Activated T-cell treated with anti-CD3 and anti-CD28 coated beads for 48 hours (primary cell): ENCODE measurements around the gene LLCFC1.

Experiments used
- DNase-seq: peaks from one replicate; pipeline ENCODE4 v3.0.0-alpha.2; 2020; ENCODE audit warnings: low read depth

The LLCFC1 gene

DNA sequence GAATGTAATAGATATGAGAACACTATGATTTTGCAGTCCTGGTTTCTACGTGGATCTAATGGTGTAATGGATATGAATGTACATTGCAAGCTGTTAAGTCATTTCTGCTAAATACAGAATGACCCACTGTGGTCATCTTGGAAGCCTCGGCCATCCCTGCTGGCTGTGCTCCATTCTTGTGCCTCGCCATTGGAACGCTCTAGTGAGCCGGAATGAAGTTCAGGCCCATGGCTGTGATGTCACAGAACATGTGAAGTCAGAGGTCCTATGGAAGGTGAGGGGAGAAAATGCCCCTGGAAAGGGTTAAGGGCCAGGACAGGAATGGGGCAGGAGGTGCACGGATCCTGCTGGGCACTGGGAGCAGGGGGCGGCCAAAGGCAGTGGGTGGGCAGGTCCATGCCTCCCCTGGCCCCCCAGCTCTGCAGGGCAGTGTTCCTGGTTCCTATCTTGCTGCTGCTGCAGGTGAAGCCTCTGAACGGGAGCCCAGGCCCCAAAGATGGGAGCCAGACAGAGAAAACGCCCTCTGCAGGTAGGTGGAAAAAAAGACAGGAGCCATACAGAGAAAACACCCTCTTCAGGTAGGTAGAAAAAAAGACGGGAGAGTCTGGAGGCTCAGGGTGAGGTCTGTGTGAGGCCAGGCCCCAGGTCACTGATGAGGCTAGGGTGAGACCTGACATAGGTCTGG is at the start of gene LLCFC1:
TSS of gene LLCFC1 (plus strand) at position 259 of the 685 bp plus-strand sequence. CDS start at position 397, 138 bp downstream.
- no peak for DNase-seq

DNA sequence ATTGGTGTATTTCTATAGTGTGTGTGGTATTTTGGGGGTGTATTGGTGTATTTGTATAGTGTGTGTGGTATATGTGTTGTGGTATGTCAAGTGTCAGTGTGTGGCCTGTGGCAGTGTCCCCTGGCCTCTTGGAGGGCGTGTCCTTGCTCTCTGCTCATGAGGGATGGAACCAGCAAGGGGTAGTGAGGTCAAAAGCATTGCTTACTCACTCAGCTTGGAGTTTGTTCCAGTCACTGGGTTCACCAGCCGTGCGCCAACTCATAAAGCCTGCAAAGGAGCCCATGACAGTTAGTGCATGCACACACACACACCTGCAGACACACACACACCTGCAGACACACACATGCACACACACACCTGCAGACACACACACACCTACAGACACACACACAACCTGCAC is 49.5 kb upstream of the LLCFC1 start:
- no peak for DNase-seq

DNA sequence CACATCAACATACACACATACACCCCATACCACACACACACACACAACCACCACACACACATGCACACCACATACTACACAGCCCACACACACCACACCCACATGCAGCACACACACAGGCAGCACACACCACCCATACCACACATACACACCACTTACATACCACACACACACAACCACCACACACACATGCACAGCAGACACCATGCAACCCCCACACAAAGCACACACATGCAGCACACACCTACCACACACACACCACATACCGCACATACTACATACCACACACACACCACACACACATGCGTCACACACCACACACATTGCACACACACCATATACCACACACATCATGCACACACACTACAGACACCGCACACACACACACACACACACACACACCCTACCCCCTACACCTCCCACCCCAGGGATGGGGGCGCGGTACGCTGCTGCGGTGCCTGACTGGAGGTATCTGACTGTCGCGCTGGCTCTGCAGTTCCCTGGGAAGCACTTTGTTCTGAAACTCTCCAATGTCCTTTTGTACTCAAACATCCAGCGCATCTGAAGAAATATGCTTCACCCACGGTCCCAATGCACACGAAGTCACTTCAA is 48.3 kb upstream of the LLCFC1 start:
- DNase-seq = no peak

DNA sequence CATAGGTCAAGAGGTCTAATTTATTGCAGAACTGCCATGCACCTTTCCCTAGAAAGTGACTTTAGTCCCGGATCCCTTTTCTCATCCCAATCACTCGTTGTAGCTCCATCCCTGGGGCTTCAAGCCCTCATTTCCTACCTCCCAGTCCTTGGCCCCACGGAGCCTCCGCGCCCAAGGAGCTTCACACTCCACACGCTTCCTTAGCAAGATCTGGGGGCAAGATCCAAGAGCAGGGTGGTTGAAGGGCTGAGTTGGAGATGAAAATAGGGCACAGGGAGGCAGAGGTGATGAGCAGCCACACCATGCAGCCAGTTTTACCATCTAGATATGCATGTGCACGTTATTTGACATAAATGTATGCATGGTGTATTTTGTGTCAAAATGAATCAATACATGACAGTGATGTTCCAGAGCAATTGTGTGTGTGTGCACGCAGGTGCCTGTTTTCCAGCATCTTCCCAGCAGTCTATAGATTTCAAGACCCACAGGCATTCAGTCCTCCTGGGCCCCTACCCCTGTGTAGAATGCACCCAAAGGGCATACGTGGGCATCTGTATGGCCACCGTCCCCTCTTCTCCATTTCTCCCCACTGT is 47.7 kb upstream of the LLCFC1 start:
- no peak for DNase-seq

DNA sequence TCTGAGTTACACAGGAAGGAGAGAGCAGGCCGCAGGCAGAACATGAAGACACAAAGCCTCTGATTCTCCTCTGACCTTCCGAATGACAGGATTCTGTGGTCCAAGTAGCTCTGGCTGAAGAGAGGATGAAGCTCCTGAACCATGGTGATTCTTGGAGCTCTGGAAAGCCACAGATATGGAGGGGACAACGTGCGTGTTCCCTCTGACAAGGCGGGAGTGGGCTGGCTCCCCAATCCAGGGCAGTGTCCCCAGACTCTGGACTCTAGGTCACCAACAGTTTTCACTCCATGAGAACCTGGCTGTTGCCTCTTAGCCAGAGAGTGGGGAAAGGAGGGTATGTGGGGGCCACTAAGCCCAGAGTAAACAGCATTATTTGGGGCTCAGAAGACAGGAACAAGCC is 46.3 kb upstream of the LLCFC1 start:
- no peak for DNase-seq

DNA sequence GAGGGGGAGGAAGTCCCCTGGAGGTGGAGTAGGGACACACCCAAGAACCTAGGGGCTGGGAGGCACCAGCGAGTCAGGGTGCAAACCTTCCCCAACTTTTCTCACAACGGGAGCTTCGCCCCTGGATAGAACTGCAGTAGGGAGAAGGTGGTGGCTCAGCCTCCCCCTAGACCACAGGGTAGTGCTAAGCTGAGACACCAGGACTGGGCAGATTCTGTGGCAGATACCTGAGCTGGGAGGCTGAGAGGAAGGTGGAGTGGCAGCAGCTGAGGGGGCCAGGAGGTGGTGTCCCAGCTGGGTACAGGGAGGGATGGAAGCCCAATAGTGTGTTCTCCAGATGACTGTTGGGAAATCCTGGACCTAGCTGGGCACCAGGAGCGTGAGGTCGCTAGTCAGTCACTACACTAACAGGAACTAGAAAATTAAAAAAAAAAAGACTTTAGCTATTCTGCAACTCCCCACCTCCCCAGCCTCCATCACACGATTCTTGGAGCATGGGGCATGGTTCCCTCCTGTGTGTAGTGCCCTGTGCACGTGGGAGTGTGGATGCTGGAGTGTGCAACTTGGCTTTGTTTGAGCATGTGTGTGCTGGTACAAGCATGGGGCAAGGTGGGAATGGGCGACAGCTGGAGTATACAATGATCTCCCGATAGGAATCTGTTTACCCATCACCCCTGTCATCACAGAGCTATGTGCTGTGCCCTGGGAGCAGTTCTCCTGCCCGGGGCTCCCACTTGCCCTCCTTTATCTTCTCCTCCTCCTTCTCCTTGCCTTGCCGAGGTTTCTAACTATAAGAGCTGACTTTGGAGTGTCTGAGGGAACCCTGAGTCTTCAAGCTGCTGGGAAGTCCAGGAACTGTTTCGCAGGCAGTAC is 44.9 kb upstream of the LLCFC1 start:
- DNase-seq = no peak

DNA sequence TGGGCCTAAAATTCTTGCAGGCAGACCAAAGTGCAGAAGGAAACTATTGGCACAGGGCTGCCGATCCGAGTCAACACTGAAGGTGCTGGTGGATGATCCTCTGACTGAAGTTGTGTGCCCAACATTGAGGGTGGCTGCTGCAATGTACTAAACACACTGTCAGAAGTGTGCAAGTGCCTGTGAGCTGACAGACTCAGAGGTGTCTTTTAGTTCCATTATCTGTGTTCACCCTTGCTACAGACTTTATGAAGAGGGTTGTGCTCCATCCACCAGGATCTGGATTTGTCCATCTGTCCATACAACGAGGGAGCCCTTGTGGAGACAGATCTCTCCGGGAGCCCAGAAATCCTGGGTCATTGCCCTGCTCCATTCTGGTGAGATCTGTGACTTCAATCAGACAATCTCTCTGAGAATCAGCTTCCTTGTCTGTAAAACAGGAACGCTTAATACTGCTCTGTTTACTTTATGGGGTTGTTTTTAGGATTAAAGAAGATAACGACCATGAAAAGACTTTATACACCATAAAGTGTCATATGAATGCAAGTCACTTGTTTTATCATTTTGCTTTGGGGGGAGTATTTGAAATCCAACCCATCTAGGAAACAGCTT is 44.2 kb upstream of the LLCFC1 start:
- DNase-seq = no peak

DNA sequence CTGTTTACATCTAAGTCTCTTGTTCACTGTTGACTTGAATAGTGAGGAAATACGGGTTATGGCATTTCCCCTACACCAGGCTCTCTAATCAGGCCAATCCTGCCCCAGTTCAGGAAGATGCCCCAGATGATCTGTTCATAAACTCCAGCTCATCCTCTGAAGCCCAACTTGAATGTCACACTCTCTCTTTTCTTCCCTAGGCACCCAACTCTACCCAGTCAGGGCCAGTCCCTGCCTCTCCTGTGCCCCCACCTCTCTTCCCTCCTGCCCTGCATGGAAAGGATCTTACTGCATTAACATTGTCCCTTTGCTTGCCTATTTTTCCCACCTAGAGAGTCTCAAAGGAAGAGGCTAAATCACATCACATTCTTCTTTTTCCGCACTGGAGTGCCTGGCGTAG is 43.1 kb upstream of the LLCFC1 start:
- no peak for DNase-seq

DNA sequence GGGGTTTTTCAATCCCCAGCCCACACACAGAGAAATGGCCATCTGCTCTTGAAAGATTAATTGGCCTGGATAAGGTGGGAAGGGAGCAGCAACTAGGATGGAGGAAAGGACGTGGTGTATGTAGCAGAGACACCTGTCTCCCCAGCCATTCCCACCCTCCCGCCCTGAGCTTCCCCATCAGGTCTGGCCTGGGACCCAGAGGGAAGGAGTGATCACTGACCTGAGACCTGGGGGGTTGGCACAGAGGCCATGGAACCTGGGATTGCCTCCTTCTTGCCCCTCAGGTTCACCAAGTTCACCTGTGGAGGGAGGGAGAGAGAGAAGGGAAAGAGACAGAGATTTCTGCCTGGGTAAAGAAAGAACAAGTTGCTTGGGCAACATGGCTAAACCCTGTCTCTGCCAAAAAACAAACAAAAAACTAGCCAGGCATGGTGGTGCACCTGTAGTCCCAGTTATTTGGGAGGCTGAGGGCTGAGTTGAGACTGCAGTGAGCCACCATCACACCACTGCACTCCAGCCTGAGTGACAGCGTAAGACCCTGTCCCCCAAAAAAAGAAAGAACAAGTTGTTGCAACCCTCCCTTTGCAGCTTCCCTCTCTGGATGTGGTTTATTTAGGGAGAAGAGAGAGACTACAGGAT is 42.4 kb upstream of the LLCFC1 start:
- no peak for DNase-seq

DNA sequence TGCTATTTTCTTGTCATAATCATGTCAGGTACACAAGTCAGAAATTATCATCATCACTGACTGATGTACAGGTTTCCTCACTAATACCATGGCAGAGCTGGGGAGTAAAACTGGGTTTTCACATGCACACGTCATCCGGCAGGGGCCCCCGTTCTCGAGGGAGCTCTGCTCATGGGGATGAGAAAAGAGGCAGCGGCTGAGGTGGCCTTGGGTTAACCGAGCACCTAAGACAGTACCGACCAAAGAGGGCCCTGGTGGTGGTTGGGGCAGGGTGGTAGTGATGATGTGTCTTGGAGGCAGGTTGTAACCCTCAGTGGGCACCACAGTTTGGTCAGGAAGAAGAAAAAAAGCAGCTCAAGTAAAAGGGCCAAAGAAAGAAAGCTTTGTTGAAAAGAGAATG is 41.6 kb upstream of the LLCFC1 start:
- no peak for DNase-seq

DNA sequence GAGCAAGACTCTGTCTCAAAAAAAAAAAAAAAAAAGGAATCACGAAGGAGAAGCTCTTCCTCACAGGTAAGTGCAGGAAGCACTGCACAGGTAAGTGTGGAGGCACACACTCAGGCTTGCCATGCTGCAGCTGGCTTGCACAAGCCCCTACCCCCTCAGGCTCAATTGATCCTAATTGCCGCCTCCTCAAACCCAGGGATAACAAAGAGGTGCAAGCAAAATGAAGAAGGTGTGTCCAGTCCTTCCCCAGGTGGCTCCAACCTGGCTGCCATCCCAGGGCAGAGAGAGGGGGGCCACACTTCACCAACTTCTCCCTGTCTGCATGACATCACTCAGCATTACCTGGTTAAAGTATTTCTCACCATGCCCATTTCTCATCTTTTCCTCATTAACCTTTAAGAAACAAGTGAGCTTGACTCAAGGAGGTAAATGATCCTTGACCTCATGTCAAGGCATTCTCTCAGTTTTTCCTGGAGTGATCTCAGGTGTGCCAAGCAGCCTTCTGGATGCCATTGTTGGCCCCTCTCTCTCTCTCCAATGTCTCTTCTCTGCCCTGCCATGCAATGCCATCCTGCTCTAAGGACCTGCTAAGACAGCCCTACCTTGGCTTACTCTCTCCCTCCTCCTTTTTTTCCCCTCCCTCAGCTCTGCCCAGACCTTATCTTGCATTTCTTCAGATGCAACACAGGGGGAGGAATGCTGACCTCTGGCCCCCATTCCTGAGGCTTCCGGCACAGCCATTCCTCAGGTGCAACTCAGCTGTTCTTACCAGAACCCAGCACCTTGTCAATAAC is 40.7 kb upstream of the LLCFC1 start:
- no peak for DNase-seq

DNA sequence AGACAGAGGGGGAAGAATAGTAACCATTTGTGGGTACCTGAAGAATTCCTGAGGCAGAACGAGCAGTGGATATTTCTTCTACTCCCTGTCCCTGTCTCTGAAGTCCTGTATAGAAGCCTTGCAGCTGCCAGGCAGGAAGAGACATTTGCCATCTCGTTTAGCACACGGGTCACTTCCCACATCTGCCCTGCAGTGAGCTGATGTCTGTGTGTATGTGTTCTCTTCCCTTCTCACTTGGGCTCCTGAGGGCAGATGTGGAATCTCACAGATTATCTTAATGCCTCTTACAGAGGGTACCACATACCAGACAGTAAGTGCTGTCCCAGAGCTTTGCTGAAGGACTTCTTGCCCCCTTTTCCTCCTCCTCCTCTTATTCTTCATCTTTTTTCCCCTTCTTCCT is 39.6 kb upstream of the LLCFC1 start:
- no peak for DNase-seq

DNA sequence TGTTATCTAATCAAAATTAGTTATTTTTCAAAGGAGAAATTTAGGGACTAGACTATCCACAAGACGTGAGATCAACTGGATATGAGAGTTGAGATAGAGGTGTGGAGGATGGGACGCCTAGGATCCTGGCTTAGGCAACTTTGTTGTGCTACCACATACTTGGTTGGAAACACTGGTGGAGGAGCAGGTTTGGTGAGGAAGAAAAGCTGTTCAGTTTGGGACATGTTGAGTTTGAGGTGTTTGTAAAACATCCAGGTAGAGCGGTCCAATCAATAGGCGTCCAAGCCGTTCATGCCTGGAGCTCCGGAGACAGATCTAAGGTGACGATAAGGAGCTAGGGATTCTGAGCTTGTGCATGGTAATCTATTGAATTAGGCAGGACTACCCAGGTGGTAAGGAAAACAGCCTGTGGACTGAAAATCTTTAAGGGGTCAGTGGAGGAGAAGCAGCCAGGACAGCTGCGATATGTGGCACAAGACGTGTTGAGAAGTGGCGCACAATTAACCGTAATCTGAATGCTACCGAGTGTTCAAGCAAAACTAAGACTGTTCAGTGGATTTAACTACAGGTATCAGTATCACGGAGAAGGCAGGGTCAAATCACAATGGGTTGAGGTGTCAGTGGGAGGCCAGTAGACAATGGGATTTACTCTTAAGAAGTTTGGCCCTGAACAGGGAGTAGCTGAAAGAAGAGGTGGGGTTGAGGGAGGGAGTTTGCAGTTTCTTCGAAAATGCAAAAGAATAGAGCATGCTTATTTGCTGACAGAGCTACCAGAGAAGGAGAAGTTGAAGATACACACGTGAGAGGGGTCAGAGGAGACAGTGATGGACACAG is 37.6 kb upstream of the LLCFC1 start:
- DNase-seq = no peak

DNA sequence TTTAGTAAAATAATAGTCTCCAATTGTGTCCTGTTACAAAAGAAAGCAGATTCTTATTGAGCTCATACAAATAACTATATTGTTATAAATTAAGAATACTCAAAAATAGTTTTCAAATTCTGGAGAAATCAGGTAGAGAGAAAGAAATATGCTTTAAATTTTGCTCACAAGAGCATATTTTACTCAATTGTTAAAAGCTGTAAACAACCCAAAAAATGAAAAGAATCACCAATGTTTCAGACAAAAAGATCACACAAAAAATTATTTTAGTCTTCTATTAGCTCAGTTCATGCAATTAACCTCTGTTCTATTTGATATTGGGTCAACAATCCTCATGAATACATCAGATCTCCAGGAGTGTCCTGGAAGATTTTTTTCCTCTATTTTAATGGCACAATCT is 35.2 kb upstream of the LLCFC1 start:
- no peak for DNase-seq

DNA sequence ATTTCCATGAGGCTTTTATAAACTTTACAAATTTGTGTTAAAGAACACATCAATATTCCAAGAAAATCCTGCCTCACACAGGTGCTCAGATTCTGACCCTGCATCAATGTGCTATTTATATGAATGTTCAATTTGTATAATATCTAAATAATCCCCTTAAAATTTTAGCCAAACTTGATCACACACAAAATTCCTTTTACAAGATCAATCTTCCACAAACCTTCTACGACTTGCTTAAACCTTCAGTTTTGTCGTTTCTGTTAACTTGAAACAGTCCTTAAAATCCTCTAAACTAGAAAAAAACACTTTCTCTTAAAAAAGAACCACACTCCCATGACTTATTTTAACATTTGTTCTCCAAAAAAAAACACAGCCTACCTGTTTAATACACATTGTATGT is 33.5 kb upstream of the LLCFC1 start:
- DNase-seq = no peak

DNA sequence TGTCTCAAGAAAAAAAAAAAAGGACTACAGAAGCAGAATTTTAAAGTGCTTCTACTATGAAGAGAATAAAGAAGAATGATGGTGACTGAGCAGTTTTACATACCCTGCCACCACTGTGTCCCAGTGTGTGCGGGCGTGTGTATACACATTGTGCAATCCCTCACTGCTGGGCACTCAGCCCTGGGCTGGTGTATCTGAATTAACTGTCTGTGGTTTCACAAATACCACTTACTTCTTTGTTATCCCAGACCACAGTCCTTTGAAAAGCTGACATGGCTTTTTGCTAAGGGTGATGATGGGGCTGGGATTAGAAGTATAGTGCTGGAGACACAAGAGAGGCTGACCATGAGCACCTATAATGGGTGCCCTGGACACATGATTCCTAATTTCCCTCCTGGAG is 32.6 kb upstream of the LLCFC1 start:
- DNase-seq = no peak

DNA sequence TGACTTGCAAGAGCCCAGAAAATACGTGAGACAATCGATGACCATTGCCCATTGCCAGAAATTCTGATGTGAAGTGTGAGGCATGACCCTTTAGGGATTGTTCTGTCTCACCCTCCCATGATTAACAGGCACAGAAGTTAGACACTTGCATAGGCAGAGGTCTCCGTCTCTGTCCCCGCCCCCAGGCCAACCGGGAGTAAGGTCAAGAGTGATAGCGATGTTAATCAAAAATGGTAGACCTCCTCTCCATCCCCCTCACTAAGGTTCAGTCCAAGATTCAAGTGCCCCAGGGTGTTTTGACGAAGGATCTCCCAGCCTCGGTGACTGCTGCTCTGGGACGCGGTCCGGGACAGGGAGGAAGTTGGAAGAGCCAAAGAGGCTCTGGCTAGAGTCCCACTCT is 31.0 kb upstream of the LLCFC1 start:
- no peak for DNase-seq

DNA sequence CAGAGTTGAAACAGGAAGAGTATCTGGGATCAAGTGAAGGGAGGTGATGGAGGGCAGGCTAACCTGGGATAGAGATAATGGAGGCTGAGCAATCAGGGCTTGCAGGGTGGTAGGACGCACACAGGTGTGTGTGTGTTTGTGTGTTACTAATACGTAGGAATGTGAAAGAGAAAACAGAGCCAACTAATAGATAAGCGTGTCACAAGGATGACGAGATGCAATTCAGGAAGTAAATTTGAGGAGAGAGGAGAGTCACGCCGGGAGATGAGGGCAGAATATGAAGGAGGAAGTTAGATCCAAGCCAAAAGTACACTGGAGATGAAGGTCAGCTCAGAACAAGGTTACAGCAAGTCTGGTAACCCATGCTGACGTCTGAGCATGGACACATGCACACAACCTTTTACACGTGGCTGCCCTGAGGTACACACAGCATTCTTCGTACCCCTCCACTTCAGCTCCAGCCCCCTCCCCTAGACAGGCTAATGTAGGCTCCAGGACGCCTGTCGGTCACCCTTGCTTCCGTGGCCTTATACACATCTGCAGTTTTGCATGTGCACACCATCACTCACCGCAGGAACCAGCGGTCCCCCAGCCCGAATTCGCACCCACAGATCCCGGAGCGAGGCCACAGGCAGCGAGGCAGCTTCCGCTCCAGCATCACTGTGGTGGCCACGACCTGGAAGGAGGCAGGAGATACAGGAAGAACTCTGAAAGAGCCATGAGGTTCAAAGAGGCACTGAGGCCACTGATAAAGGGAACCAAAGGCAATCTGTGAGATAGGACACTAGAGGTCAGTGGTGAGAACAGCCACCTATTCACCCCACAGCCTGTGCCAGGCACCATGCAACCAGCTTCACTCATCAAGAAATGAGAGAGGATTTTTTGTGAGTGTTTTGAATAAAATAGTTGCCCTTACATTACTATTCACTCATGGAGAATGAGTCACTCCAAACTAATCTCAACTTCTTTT is 30.1 kb upstream of the LLCFC1 start:
- DNase-seq = no peak

DNA sequence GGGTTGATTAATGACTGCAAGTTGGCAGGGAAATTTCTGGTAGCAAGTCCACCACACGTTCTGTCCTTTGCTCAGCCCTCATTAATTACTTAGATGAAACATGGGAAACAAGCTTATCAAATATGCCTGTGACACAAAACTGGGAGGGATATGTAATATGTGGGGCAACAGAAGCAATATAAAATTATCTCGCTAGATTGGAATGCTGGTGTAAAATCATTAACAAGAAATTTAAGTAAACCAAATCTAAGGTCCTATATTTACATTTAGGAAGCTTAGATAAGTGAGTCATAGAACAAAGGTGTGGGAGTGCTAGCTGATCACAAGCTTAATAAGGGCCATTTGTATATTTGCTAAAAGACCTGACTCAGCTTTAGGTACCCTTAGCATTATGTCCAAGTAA is 29.3 kb upstream of the LLCFC1 start:
- no peak for DNase-seq
